ENCODE data around the gene RHD. TPM values are rescaled to one million over a fixed set of nuclear protein-coding genes. Genes with fewer than 3 reads are reported as not detected.
"Not testable (repeated sequence)": the region's sequence is repeated elsewhere in the genome, so short reads cannot be mapped to it uniquely, and the experiment has no call there.

RHD gene
- total RNA-seq, 1 donor from 2014 or later: 0.16 TPM

GRCh38 chr1:25356848-25357247 is 84.5 kb downstream of the RHD start:
- DNase-seq: no peak

- no peak for DNase-seq
Measured at GRCh38 chr1:25360596-25361581, 88.6 kb downstream of the RHD start.

GRCh38 chr1:25361901-25362300 is 89.6 kb downstream of the RHD start:
- DNase-seq: no peak

GRCh38 chr1:25362634-25363559 is 90.6 kb downstream of the RHD start:
- not testable (repeated sequence) for DNase-seq

- DNase-seq: no peak
Measured at GRCh38 chr1:25369241-25369640, 96.9 kb downstream of the RHD start.

- DNase-seq: not testable (repeated sequence)
Measured at GRCh38 chr1:25369691-25370271, 97.5 kb downstream of the RHD start.

- not testable (repeated sequence) for DNase-seq
Measured at GRCh38 chr1:25371757-25372156, 99.4 kb downstream of the RHD start.

- not testable (repeated sequence) for DNase-seq
Measured at GRCh38 chr1:25378367-25378766, 106.1 kb downstream of the RHD start.

Other genes with a start within 250 kb of the RHD start
- 33.4 TPM for gene SYF2, start 40.0 kb upstream of the RHD start, total RNA-seq
- gene RSRP1, start 25.1 kb upstream of the RHD start, total RNA-seq: 62.2 TPM
- 158 TPM for gene TMEM50A, start 65.8 kb downstream of the RHD start, total RNA-seq
- not detected for gene RHCE, start 148.3 kb downstream of the RHD start, total RNA-seq
- 93.7 TPM for gene MACO1, start 158.4 kb downstream of the RHD start, total RNA-seq

Measured in occipital lobe (tissue), 2 donors.